Activated CD8-positive, alpha-beta memory T cell treated with anti-CD3 and anti-CD28 coated beads for 36 hours (primary cell): Measurements from ENCODE around the gene BNIP3. TPM values are rescaled to one million over a fixed set of nuclear protein-coding genes. Genes with fewer than 3 reads are reported as not detected.
"Not testable (repeated sequence)": the region's sequence is repeated elsewhere in the genome, so short reads cannot be mapped to it uniquely, and the experiment has no call there.

ENCODE experiments used
- CTCF ChIA-PET: fragments of 350-600 bp; sonication (Branson Sonifier 250); formaldehyde crosslinking; loops from one replicate; lab custom pipeline; 2021; ENCODE audit warnings: antibody characterized with exemption; lab: Charles Lee
- POLR2A ChIA-PET: fragments of 350-600 bp; sonication (Branson Sonifier 250); formaldehyde crosslinking; loops from one replicate; lab custom pipeline; 2021; ENCODE audit warnings: antibody characterized with exemption; lab: Charles Lee
- total RNA-seq, 2 experiments: library from RNA; stranded (reverse); gene quantifications; one replicate each; pipeline ENCODE4 v1.2.3, GENCODE V29; 2021

Gene BNIP3
- total RNA-seq, 2 experiments from 2014 or later = 120 to 121 TPM

- CTCF ChIA-PET = no interaction called here
- POLR2A ChIA-PET = no interaction called here
Observed at GRCh38 chr10:131963811-131964210, 17.9 kb downstream of the BNIP3 start.

- POLR2A ChIA-PET = no interaction called here
- CTCF ChIA-PET = no interaction called here
Observed at GRCh38 chr10:131963350-131963749, 18.4 kb downstream of the BNIP3 start.

GRCh38 chr10:131961777-131962662 lies 19.7 kb downstream of the BNIP3 start:
- CTCF ChIA-PET = no interaction called here
- POLR2A ChIA-PET = interaction anchor here (1.0 kb wide), 1 partner anchor 16 kb away, joined by 3 read pairs; no protein-coding TSS in a partner anchor

GRCh38 chr10:131961047-131961776 lies 20.5 kb downstream of the BNIP3 start:
- ChIA-PET POLR2A (no interaction called here), CTCF (interaction anchor here (0.8 kb wide), 1 partner anchor 75 kb away, joined by 3 read pairs; no protein-coding TSS in a partner anchor)

GRCh38 chr10:131960631-131961046 lies 21.1 kb downstream of the BNIP3 start:
- CTCF ChIA-PET = interaction anchor here (0.8 kb wide), 1 partner anchor 75 kb away, joined by 3 read pairs; no protein-coding TSS in a partner anchor
- POLR2A ChIA-PET = no interaction called here

DNA sequence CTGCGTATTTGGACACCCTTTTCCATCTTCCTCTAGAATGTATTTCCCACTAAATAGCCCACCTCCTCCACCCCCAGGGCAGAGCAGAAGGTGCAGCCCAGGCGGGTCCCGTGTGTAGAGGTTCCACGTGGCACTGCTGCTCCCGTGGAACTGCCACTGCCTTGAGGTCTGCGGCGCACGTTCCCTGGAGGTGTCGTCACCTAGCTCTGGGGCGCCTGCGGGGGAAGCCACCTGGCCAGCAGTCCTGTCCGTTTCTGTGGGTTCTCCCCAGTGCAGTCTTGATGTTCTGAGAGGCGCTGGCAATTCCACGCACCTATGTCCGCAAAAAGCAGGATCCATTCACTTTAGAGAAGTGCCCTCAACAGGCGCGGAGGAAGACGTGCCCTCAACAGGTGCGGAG lies 21.9 kb downstream of the BNIP3 start:
- ChIA-PET CTCF (no interaction called here), POLR2A (no interaction called here)

DNA sequence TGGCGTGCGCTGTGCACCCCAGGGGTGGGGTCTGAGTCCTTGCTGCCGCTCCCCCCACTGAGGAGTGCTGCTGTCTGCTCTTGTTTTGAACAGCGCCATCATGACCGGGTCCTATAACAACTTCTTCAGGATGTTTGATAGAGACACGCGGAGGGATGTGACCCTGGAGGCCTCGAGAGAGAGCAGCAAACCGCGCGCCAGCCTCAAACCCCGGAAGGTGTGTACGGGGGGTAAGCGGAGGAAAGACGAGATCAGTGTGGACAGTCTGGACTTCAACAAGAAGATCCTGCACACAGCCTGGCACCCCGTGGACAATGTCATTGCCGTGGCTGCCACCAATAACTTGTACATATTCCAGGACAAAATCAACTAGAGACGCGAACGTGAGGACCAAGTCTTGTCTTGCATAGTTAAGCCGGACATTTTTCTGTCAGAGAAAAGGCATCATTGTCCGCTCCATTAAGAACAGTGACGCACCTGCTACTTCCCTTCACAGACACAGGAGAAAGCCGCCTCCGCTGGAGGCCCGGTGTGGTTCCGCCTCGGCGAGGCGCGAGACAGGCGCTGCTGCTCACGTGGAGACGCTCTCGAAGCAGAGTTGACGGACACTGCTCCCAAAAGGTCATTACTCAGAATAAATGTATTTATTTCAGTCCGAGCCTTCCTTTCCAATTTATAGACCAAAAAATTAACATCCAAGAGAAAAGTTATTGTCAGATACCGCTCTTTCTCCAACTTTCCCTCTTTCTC lies 26.0 kb downstream of the BNIP3 start:
- CTCF ChIA-PET = no interaction called here
- POLR2A ChIA-PET = no interaction called here

DNA sequence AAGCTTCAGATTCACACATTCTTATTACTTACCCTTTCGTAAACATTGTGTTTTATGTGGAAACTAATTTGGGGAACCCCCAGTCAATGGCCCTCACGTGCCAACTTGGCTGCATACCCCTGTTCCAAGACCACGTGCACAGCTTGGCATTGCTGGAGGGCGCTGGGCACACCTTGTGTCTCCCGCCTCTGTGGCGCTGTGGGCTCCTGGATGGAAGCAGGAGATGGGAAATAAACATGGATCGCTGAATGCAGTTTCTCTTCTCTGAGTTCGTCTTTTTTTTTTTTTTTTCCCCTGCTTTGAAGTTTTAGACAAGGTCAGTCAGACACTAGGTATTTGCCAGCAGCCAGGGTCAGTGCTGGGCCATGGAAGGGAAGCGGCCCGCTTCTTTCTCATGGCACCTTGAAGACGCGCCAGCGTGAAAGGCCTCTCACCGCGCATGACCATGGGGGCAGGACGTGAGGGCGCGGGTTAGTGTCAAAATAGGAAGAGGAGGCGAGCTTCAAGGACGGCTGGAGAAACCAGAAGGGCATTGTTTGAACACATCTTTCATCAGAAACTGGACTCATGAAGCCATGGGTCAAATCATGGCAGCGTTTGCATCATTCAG lies 27.3 kb downstream of the BNIP3 start:
- ChIA-PET CTCF (interaction anchor here (1.5 kb wide), 1 partner anchor 17 kb away, joined by 3 read pairs; no protein-coding TSS in a partner anchor), POLR2A (no interaction called here)

DNA sequence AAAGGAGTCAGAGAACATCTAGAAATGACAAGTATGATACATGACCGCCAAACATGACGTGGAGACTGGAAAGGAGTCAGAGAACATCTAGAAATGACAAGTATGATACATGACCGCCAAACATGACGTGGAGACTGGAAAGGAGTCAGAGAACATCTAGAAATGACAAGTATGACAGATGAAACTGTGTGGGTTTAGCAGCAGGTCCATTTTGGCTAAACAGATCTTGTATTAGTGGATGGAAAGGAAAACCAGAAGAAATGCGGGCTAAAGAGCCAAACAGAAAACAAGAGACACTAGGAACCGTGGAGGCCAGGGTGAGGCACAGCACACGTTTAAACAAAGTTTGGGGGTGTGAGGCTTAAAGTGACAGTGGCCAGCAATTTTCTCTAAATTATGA lies 31.8 kb downstream of the BNIP3 start:
- CTCF ChIA-PET, POLR2A ChIA-PET: not testable (repeated sequence)

GRCh38 chr10:131949041-131949862 lies 32.5 kb downstream of the BNIP3 start:
- POLR2A ChIA-PET = no interaction called here

GRCh38 chr10:131948501-131948900 lies 33.2 kb downstream of the BNIP3 start:
- ChIA-PET CTCF (no interaction called here), POLR2A (no interaction called here)

More at GRCh38 chr10:131949041-131949862, 32.5 kb downstream of the BNIP3 start:
- CTCF ChIA-PET = no interaction called here

DNA sequence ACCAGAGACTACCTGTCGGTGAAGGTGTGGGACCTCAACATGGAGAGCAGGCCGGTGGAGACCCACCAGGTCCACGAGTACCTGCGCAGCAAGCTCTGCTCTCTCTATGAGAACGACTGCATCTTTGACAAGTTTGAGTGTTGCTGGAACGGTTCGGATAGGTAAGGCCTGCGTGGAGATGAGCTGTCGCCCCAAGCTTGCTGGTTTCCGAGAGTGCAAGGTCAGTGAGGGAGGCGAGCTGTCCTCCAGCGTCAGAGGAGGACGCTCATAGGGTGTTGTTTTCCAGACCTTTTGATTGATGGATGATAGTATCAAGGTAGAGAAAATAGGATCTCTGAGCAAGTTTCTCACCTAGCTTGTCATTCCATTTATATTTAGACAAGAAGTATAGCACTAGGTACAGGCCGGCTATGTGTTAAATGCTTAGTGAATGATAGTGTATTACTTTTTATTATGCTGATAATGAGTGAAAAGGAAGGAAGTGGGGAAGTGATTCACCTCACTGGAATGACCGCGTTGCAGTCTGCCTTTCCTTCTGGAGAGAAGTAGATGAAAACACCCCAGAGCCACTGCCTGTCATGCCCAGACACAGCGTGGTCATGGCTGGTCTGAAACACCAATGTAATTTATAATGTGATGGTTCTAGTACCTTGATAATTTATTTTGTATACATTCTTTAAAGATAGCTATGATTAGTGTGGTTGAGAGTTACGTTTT lies 33.9 kb downstream of the BNIP3 start:
- CTCF ChIA-PET = no interaction called here

GRCh38 chr10:131946880-131947279 lies 34.8 kb downstream of the BNIP3 start:
- CTCF ChIA-PET = no interaction called here
- POLR2A ChIA-PET = interaction anchor here (0.8 kb wide), 1 partner anchor 15 kb away, joined by 3 read pairs; no protein-coding TSS in a partner anchor

More for the DNA sequence above, 33.9 kb downstream of the BNIP3 start:
- POLR2A ChIA-PET = interaction anchor here (0.6 kb wide), 1 partner anchor 31 kb away, joined by 4 read pairs; no protein-coding TSS in a partner anchor

- CTCF ChIA-PET = interaction anchor here (0.7 kb wide), 1 partner anchor 1820 kb away, joined by 3 read pairs; no protein-coding TSS in a partner anchor
- POLR2A ChIA-PET = interaction anchor here (0.8 kb wide), 1 partner anchor 16 kb away, joined by 3 read pairs; no protein-coding TSS in a partner anchor
Observed at GRCh38 chr10:131946321-131946751, 35.4 kb downstream of the BNIP3 start.

DNA sequence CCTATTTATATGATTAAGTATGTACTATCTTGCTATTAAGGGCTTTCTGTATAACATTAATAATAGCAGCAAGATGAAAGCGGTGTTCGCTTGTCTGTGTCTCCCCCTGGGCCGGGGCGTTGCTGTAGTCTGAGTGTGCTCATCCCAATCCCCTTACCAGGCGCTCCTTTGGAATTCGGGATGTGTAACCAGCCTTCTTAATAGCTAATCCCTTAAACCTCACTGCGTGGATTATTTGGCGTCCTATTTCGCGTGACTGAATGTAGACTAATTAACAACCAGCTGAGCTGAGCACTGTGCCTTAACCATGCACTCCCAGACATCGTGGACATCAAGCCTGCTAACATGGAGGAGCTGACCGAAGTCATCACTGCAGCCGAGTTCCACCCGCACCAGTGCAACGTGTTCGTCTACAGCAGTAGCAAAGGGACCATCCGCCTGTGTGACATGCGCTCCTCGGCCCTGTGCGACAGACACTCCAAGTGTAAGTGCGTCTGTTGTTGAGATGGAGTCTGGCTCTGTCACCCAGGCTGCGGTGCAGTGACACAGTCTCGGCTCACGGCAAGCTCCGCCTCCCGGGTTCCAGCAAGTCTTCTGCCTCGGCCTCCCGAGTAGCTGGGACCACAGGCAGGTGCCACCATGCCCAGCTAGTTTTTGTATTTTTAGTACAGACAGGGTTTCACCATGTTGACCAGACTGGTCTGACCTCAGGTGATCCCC lies 36.6 kb downstream of the BNIP3 start:
- POLR2A ChIA-PET = no interaction called here
- CTCF ChIA-PET = interaction anchor here (0.5 kb wide), 1 partner anchor 11 kb away, joined by 3 read pairs; no protein-coding TSS in a partner anchor

- ChIA-PET POLR2A (no interaction called here), CTCF (no interaction called here)
Observed at GRCh38 chr10:131944412-131944811, 37.3 kb downstream of the BNIP3 start.
